Measurements from ENCODE around the gene RPUSD1. TPM values are rescaled to one million over a fixed set of nuclear protein-coding genes. Genes with fewer than 3 reads are reported as not detected.

RPUSD1 gene
- total RNA-seq, 2 experiments from 2014 or later, result 12.8 to 15.0 TPM

- intact Hi-C loops (cut with DNase I, micrococcal nuclease), result no loop called here
- Mint-ChIP-seq H3K9me3 (no peaks in the 10 kb centered on the region), H3K4me3 (no peak overlapping the region), H3K27me3 (no peaks in the 10 kb centered on the region), H3K27ac (no peak overlapping the region), H3K4me1 (ENCODE audit: low read depth) (no peaks in the 10 kb centered on the region), H3K36me3 (ENCODE audit: low read depth) (no peaks in the 10 kb centered on the region)
- no peak for DNase-seq
- H3K4me1 ChIP-seq (ENCODE audit: insufficient read depth, low read length), result no peaks in the 10 kb centered on the region
- H3K36me3 ChIP-seq (ENCODE audit: insufficient read depth, low read length), result no peaks in the 10 kb centered on the region
- TF ChIP-seq CTCF (IDR thresholded peaks at IDR 0.05), result no peak
- H3K27me3 ChIP-seq (ENCODE audit: control insufficient read depth in 1 of 2, insufficient read depth in 2 of 2, low read length in 2 of 2), result no peaks in the 10 kb centered on the region
- CTCF ChIA-PET, result no interaction called here
- H3K9me3 ChIP-seq (ENCODE audit: control insufficient read depth in 1 of 2, insufficient read depth in 1 of 2, low read length in 2 of 2), result no peaks in the 10 kb centered on the region
- POLR2A ChIA-PET, result no interaction called here
- H3K4me3 ChIP-seq (ENCODE audit: low read length), result no peak overlapping the region
- H3K27ac ChIP-seq (ENCODE audit: low read depth in 1 of 2, low read length in 2 of 2), result no peak overlapping the region
- ATAC-seq (ENCODE audit: poor library complexity), result no peak
Observed at GRCh38 chr16:749010-749409, 39.2 kb downstream of the RPUSD1 start.

- no peak for TF ChIP-seq CTCF (IDR thresholded peaks at IDR 0.05)
- POLR2A ChIA-PET, result no interaction called here
- Mint-ChIP-seq H3K9me3 (no peaks in the 10 kb centered on the region), H3K4me3 (no peak overlapping the region), H3K27ac (no peak overlapping the region), H3K36me3 (ENCODE audit: low read depth) (no peaks in the 10 kb centered on the region), H3K4me1 (ENCODE audit: low read depth) (no peaks in the 10 kb centered on the region), H3K27me3 (no peaks in the 10 kb centered on the region)
- Histone ChIP-seq H3K27ac (ENCODE audit: low read depth in 1 of 2, low read length in 2 of 2) (no peak overlapping the region), H3K4me1 (ENCODE audit: insufficient read depth, low read length) (no peaks in the 10 kb centered on the region), H3K27me3 (ENCODE audit: control insufficient read depth in 1 of 2, insufficient read depth in 2 of 2, low read length in 2 of 2) (no peaks in the 10 kb centered on the region), H3K36me3 (ENCODE audit: insufficient read depth, low read length) (no peaks in the 10 kb centered on the region), H3K9me3 (ENCODE audit: control insufficient read depth in 1 of 2, insufficient read depth in 1 of 2, low read length in 2 of 2) (no peaks in the 10 kb centered on the region), H3K4me3 (ENCODE audit: low read length) (no peak overlapping the region)
- CTCF ChIA-PET, result no interaction called here
- ATAC-seq (ENCODE audit: poor library complexity) (no peak), DNase-seq (no peak)
- intact Hi-C loops (cut with DNase I, micrococcal nuclease), result no loop called here
Observed at GRCh38 chr16:747978-748746, 40.0 kb downstream of the RPUSD1 start.

GRCh38 chr16:746637-747036, 41.5 kb downstream of the RPUSD1 start:
- H3K27ac ChIP-seq (ENCODE audit: low read depth in 1 of 2, low read length in 2 of 2), result no peak overlapping the region
- Mint-ChIP-seq H3K36me3 (ENCODE audit: low read depth) (no peaks in the 10 kb centered on the region), H3K4me1 (ENCODE audit: low read depth) (no peaks in the 10 kb centered on the region), H3K27ac (no peak overlapping the region), H3K27me3 (no peaks in the 10 kb centered on the region), H3K9me3 (no peaks in the 10 kb centered on the region), H3K4me3 (no peak overlapping the region)
- no peak overlapping the region for H3K4me3 ChIP-seq (ENCODE audit: low read length)
- ATAC-seq (ENCODE audit: poor library complexity), result no peak
- no peaks in the 10 kb centered on the region for H3K9me3 ChIP-seq (ENCODE audit: control insufficient read depth in 1 of 2, insufficient read depth in 1 of 2, low read length in 2 of 2)
- CTCF ChIA-PET, result no interaction called here
- no peak for TF ChIP-seq CTCF (IDR thresholded peaks at IDR 0.05)
- DNase-seq, result no peak
- no peaks in the 10 kb centered on the region for H3K4me1 ChIP-seq (ENCODE audit: insufficient read depth, low read length)
- no peaks in the 10 kb centered on the region for H3K36me3 ChIP-seq (ENCODE audit: insufficient read depth, low read length)
- intact Hi-C loops (cut with DNase I, micrococcal nuclease), result no loop called here
- POLR2A ChIA-PET, result no interaction called here
- no peaks in the 10 kb centered on the region for H3K27me3 ChIP-seq (ENCODE audit: control insufficient read depth in 1 of 2, insufficient read depth in 2 of 2, low read length in 2 of 2)
